Neural cell (in vitro differentiated cells): ENCODE data around the gene F3.

Experiments used
- POLR2AphosphoS5 ChIP-seq: IDR thresholded peaks from 2 replicates; pipeline ENCODE4 v1.6.1; 2012
- RAD21 ChIP-seq: fragments of 450-650 bp; conservative IDR thresholded peaks from 2 replicates; pipeline ENCODE4 v1.6.1; 2014; ENCODE audit warnings: antibody characterized with exemption, mild to moderate bottlenecking, moderate library complexity
- SMC3 ChIP-seq: fragments of 450-650 bp; conservative IDR thresholded peaks from 2 replicates; pipeline ENCODE4 v1.6.1; 2014; ENCODE audit warnings: antibody characterized with exemption, mild to moderate bottlenecking, moderate library complexity; ENCODE audit not compliant: poor library complexity
- TAF1 ChIP-seq: IDR thresholded peaks from 2 replicates; pipeline ENCODE4 v1.6.1; 2012; ENCODE audit warnings: low read depth
- TF ChIP-seq, protein P1 (sequence below): fragments of 450-650 bp; IDR thresholded peaks from 2 replicates; pipeline ENCODE4 v1.5.1; 2014; ENCODE audit warnings: antibody characterized with exemption, mild to moderate bottlenecking, moderate library complexity; ENCODE audit not compliant: poor library complexity, severe bottlenecking

DNA sequence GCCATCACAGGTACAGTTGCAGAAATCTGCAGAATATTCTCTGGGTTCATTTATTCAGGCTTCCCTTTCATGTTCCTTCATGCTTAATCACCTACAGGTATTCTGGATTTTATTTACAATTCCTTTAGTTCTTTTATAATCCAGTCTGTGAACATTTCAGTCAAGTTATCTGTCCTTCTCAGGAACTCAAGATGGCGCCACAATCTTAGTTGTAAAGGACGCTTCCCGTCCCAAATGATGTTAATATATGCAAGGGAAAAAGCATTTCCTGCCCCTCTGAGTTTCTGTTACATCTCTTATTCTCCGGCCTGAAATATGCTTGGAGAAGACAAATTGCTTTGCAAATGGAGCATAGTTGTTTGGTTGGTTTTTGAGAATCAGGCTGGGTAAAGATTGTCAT, 19.3 kb downstream of the F3 start:
- TF ChIP-seq, protein P1, sequence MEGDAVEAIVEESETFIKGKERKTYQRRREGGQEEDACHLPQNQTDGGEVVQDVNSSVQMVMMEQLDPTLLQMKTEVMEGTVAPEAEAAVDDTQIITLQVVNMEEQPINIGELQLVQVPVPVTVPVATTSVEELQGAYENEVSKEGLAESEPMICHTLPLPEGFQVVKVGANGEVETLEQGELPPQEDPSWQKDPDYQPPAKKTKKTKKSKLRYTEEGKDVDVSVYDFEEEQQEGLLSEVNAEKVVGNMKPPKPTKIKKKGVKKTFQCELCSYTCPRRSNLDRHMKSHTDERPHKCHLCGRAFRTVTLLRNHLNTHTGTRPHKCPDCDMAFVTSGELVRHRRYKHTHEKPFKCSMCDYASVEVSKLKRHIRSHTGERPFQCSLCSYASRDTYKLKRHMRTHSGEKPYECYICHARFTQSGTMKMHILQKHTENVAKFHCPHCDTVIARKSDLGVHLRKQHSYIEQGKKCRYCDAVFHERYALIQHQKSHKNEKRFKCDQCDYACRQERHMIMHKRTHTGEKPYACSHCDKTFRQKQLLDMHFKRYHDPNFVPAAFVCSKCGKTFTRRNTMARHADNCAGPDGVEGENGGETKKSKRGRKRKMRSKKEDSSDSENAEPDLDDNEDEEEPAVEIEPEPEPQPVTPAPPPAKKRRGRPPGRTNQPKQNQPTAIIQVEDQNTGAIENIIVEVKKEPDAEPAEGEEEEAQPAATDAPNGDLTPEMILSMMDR: peak; percentile 63
- TF ChIP-seq TAF1: no peak
- peak; percentile 69 for TF ChIP-seq SMC3
- no peak for TF ChIP-seq POLR2AphosphoS5
- TF ChIP-seq RAD21: peak; percentile 64
